Stimulated activated effector memory CD8-positive, alpha-beta T cell treated with anti-CD3 and anti-CD28 coated beads, Interleukin-12 subunit alpha, Interleukin-12 subunit beta, amount 100 ng/mL, for 72 hours (primary cell): ENCODE results near the gene ADGRV1.
A peak's percentile ranks its signal among the peaks of the same experiment; 100 is the strongest.

Experiments
- ATAC-seq: fragments of 150-1000 bp; cut with Tn5 transposase; 2 replicates; pipeline ENCODE4 v1.10.0; 2021
- DNase-seq, 2 donors: peaks; one replicate each; pipeline ENCODE4 v3.0.0; 2021 to 2022; ENCODE audit warnings: low spot score in 2 of 2
- H3K27ac Mint-ChIP-seq: one replicate; pipeline ENCODE4 v1.8.0; 2022; ENCODE audit warnings: mild to moderate bottlenecking, mixed read lengths
- H3K36me3 Mint-ChIP-seq: one replicate; pipeline ENCODE4 v1.8.0; 2022; ENCODE audit warnings: mild to moderate bottlenecking, mixed read lengths
- H3K4me1 Mint-ChIP-seq: one replicate; pipeline ENCODE4 v1.8.0; 2022; ENCODE audit warnings: mixed read lengths
- H3K4me3 Mint-ChIP-seq: one replicate; pipeline ENCODE4 v1.8.0; 2022; ENCODE audit warnings: mild to moderate bottlenecking, mixed read lengths
- H3K9me3 Mint-ChIP-seq: one replicate; pipeline ENCODE4 v1.8.0; 2022; ENCODE audit warnings: mixed read lengths

The ADGRV1 gene

GRCh38 chr5:91118354-91118753 is 559.8 kb downstream of the ADGRV1 start:
- ATAC-seq: no peak
- Mint-ChIP-seq H3K27ac (no peak overlapping the region), H3K36me3 (no peaks in the 10 kb centered on the region), H3K4me1 (no peaks in the 10 kb centered on the region), H3K4me3 (no peak overlapping the region), H3K9me3 (no peaks in the 10 kb centered on the region)
- DNase-seq: no peak

GRCh38 chr5:91118796-91119195 is 560.2 kb downstream of the ADGRV1 start:
- H3K4me1 Mint-ChIP-seq: no peaks in the 10 kb centered on the region
- ATAC-seq: no peak
- no peak for DNase-seq

GRCh38 chr5:91119217-91119616 is 560.6 kb downstream of the ADGRV1 start:
- no peaks in the 10 kb centered on the region for H3K36me3 Mint-ChIP-seq
- H3K27ac Mint-ChIP-seq: no peak overlapping the region
- DNase-seq (no peak), ATAC-seq (no peak)
- no peaks in the 10 kb centered on the region for H3K9me3 Mint-ChIP-seq
- no peaks in the 10 kb centered on the region for H3K4me1 Mint-ChIP-seq
- no peak overlapping the region for H3K4me3 Mint-ChIP-seq

More at GRCh38 chr5:91118796-91119195, 560.2 kb downstream of the ADGRV1 start:
- Mint-ChIP-seq H3K4me3 (no peak overlapping the region), H3K9me3 (no peaks in the 10 kb centered on the region), H3K36me3 (no peaks in the 10 kb centered on the region), H3K27ac (no peak overlapping the region)

GRCh38 chr5:91119981-91120850 is 561.6 kb downstream of the ADGRV1 start:
- Mint-ChIP-seq H3K27ac (no peak overlapping the region), H3K4me1 (no peaks in the 10 kb centered on the region), H3K36me3 (no peaks in the 10 kb centered on the region), H3K4me3 (no peak overlapping the region), H3K9me3 (no peaks in the 10 kb centered on the region)
- no peak for DNase-seq
- ATAC-seq: no peak

DNA sequence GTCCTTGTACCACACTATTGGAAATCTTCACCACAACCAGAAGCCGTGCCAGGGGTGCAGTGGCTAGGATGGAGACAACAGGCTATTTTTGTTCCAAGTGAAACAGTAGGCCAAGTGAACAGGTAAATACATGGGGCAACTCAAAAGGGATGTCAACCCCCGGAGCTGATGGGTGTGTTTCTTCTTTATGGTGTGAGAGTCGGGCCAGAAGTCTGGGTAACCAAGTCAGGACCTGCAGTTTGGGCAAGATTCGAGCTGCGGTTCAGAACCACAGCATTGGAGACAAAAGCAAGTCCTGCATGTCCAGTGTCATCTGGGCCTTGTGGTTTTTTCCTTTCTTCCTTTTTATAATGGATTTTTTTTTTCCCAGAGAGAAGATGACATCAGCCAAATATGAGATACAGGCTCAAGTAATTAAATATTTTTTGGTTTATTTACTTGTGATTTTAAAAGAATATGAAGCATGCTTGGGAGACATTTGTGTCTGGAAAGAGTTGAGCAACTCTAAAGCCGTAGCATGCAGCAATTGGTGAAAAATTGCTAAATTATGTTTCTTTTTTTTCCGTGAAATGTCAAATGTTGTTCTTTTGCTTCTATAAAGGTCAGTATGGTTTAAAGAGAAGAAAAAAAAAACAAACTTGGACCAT is 562.9 kb downstream of the ADGRV1 start:
- Mint-ChIP-seq H3K4me1 (no peaks in the 10 kb centered on the region), H3K9me3 (no peaks in the 10 kb centered on the region), H3K4me3 (no peak overlapping the region), H3K36me3 (no peaks in the 10 kb centered on the region), H3K27ac (no peak overlapping the region)
- DNase-seq (no peak), ATAC-seq (no peak)

DNA sequence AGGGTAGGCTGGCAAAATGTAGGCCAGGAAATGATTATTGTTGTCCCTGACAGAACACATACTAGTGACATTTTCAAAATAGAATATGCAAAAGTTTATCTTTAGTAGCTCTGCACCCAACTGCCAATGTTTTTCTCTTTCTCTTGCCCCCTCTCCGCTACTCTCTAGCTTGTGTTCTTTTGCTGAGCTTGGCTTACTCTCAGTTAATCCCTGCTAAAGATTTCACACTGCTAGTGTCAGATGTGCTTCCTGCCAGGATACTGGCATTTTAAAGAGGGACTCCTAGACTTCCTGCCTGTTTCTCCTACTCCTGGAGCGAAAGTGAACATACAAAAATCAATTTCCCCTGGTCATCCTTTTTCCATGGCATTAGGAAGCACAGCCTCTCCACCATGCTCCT is 564.1 kb downstream of the ADGRV1 start:
- DNase-seq: no peak
- H3K9me3 Mint-ChIP-seq: no peaks in the 10 kb centered on the region
- H3K4me3 Mint-ChIP-seq: no peak overlapping the region
- no peaks in the 10 kb centered on the region for H3K4me1 Mint-ChIP-seq
- ATAC-seq: no peak
- no peaks in the 10 kb centered on the region for H3K36me3 Mint-ChIP-seq
- H3K27ac Mint-ChIP-seq: no peak overlapping the region

GRCh38 chr5:91123291-91123690 is 564.7 kb downstream of the ADGRV1 start:
- Mint-ChIP-seq H3K9me3 (no peaks in the 10 kb centered on the region), H3K4me3 (no peak overlapping the region), H3K36me3 (no peaks in the 10 kb centered on the region), H3K27ac (no peak overlapping the region), H3K4me1 (no peaks in the 10 kb centered on the region)
- ATAC-seq: no peak
- DNase-seq: no peak

DNA sequence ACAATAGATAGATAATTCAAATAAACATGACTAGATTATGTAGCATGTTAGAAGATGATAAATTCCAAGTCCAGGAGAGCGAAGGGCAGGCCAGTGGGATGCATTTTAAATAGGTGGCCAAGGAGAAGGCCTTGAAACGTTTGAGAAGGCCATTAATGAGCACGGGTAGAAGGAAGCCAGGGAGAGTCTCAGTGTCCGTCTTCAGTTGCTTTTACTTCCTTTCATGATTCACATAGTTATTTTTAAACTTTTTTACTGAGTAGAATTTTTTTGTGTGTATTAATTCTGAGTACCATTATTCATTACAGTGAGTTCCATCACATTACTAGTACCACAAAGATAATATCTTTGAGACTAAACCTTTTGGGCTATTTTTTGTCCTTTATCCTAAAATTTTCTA is 565.3 kb downstream of the ADGRV1 start:
- Mint-ChIP-seq H3K4me1 (no peaks in the 10 kb centered on the region), H3K4me3 (no peak overlapping the region), H3K27ac (no peak overlapping the region), H3K9me3 (no peaks in the 10 kb centered on the region), H3K36me3 (no peaks in the 10 kb centered on the region)
- ATAC-seq (no peak), DNase-seq (no peak)

- no peak overlapping the region for H3K4me3 Mint-ChIP-seq
- H3K27ac Mint-ChIP-seq: no peak overlapping the region
- H3K4me1 Mint-ChIP-seq: no peaks in the 10 kb centered on the region
Measured at GRCh38 chr5:91125916-91126315, 567.3 kb downstream of the ADGRV1 start.

GRCh38 chr5:91126448-91126847 is 567.9 kb downstream of the ADGRV1 start:
- no peak for DNase-seq
- no peak for ATAC-seq
- H3K4me3 Mint-ChIP-seq: no peak overlapping the region
- no peak overlapping the region for H3K27ac Mint-ChIP-seq
- H3K36me3 Mint-ChIP-seq: no peaks in the 10 kb centered on the region
- no peaks in the 10 kb centered on the region for H3K4me1 Mint-ChIP-seq
- H3K9me3 Mint-ChIP-seq: no peaks in the 10 kb centered on the region

More at GRCh38 chr5:91125916-91126315, 567.3 kb downstream of the ADGRV1 start:
- DNase-seq (no peak), ATAC-seq (no peak)
- Mint-ChIP-seq H3K9me3 (no peaks in the 10 kb centered on the region), H3K36me3 (no peaks in the 10 kb centered on the region)

DNA sequence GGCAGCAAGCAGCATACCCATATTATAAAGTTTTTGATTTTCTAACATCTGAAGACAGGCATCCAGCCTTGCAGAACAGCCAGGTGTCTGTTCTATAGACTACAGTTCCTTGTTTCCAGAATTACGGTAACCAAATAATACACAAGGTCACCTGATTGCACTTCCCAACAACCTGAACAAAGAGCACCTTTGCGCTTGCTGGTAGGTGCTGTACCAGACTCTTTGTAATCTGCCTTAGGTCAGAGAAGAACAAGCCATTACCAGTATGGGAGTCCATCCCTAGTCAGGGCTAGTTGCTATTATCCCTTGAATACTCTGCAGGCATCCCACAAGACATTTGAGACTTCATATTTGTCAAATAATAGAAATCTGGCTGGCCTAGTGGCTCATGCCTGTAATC is 568.3 kb downstream of the ADGRV1 start:
- ATAC-seq (no peak), DNase-seq (no peak)
- Mint-ChIP-seq H3K27ac (no peak overlapping the region), H3K4me1 (no peaks in the 10 kb centered on the region), H3K4me3 (no peak overlapping the region), H3K9me3 (no peaks in the 10 kb centered on the region), H3K36me3 (no peaks in the 10 kb centered on the region)

GRCh38 chr5:91127456-91128081 is 569.0 kb downstream of the ADGRV1 start:
- DNase-seq (no peak), ATAC-seq (no peak)
- H3K36me3 Mint-ChIP-seq: no peaks in the 10 kb centered on the region
- no peaks in the 10 kb centered on the region for H3K4me1 Mint-ChIP-seq
- H3K27ac Mint-ChIP-seq: no peak overlapping the region
- H3K9me3 Mint-ChIP-seq: no peaks in the 10 kb centered on the region
- no peak overlapping the region for H3K4me3 Mint-ChIP-seq

GRCh38 chr5:91128604-91129003 is 570.0 kb downstream of the ADGRV1 start:
- no peak for ATAC-seq
- Mint-ChIP-seq H3K27ac (no peak overlapping the region), H3K36me3 (no peaks in the 10 kb centered on the region)

GRCh38 chr5:91129748-91130147 is 571.2 kb downstream of the ADGRV1 start:
- H3K4me1 Mint-ChIP-seq: no peaks in the 10 kb centered on the region
- H3K4me3 Mint-ChIP-seq: no peak overlapping the region
- DNase-seq (no peak), ATAC-seq (no peak)
- H3K9me3 Mint-ChIP-seq: no peaks in the 10 kb centered on the region
- H3K27ac Mint-ChIP-seq: no peak overlapping the region
- H3K36me3 Mint-ChIP-seq: no peaks in the 10 kb centered on the region

More at GRCh38 chr5:91128604-91129003, 570.0 kb downstream of the ADGRV1 start:
- no peak overlapping the region for H3K4me3 Mint-ChIP-seq
- DNase-seq: no peak
- H3K4me1 Mint-ChIP-seq: no peaks in the 10 kb centered on the region
- no peaks in the 10 kb centered on the region for H3K9me3 Mint-ChIP-seq

- H3K4me3 Mint-ChIP-seq: no peak overlapping the region
- ATAC-seq: no peak
- no peaks in the 10 kb centered on the region for H3K9me3 Mint-ChIP-seq
- H3K4me1 Mint-ChIP-seq: peaks cover 2% of the 10 kb centered on the region
- DNase-seq: no peak
- H3K27ac Mint-ChIP-seq: no peak overlapping the region
- H3K36me3 Mint-ChIP-seq: no peaks in the 10 kb centered on the region
Measured at GRCh38 chr5:91130759-91131158, 572.2 kb downstream of the ADGRV1 start.

- Mint-ChIP-seq H3K9me3 (no peaks in the 10 kb centered on the region), H3K4me1 (peaks cover 4% of the 10 kb centered on the region), H3K4me3 (no peak overlapping the region), H3K36me3 (no peaks in the 10 kb centered on the region), H3K27ac (no peak overlapping the region)
- no peak for DNase-seq
- ATAC-seq: peak; percentile 34
Measured at GRCh38 chr5:91132550-91132949, 574.0 kb downstream of the ADGRV1 start.
